ENCODE data around the gene MORN5.

Gene MORN5

GRCh38 chr9:122133984-122134535, 25.6 kb upstream of the MORN5 start:
- no peak for ATAC-seq
- TF ChIP-seq ZNF70 (CRISPR knock-in tag; IDR thresholded peaks at IDR 0.05) (no peak), ZFP30 (CRISPR knock-in tag; IDR thresholded peaks at IDR 0.05) (no peak)

GRCh38 chr9:122134822-122135528, 24.7 kb upstream of the MORN5 start:
- TF ChIP-seq ZC3H10 (CRISPR knock-in tag; IDR thresholded peaks at IDR 0.05) (no peak), ZFP30 (CRISPR knock-in tag; IDR thresholded peaks at IDR 0.05) (no peak), ESRRG (CRISPR knock-in tag; IDR thresholded peaks at IDR 0.05) (no peak), ZNF8 (CRISPR knock-in tag; IDR thresholded peaks at IDR 0.05) (no peak), ZNF70 (CRISPR knock-in tag; IDR thresholded peaks at IDR 0.05) (no peak), OSR1 (CRISPR knock-in tag; IDR thresholded peaks at IDR 0.05) (no peak), TSHZ2 (CRISPR knock-in tag; IDR thresholded peaks at IDR 0.05) (no peak), POU6F1 (CRISPR knock-in tag; IDR thresholded peaks at IDR 0.05; ENCODE audit: borderline replicate concordance, low read depth) (no peak), SNAI2 (CRISPR knock-in tag; IDR thresholded peaks at IDR 0.05) (no peak), GLIS3 (CRISPR knock-in tag; IDR thresholded peaks at IDR 0.05) (no peak), ZFP3 (CRISPR knock-in tag; IDR thresholded peaks at IDR 0.05) (no peak), CSDC2 (CRISPR knock-in tag; IDR thresholded peaks at IDR 0.05) (no peak), PPARA (CRISPR knock-in tag; IDR thresholded peaks at IDR 0.05; ENCODE audit: borderline replicate concordance) (no peak), CREB5 (CRISPR knock-in tag; IDR thresholded peaks at IDR 0.05; ENCODE audit: low read depth) (no peak), ARNTL (CRISPR knock-in tag; IDR thresholded peaks at IDR 0.05; ENCODE audit: borderline replicate concordance, low read depth) (no peak), ZNF565 (CRISPR knock-in tag; conservative IDR thresholded peaks at IDR 0.05; ENCODE audit: low read depth) (no peak), TCF4 (CRISPR knock-in tag; IDR thresholded peaks at IDR 0.05; ENCODE audit: borderline replicate concordance) (no peak), CSRNP3 (CRISPR knock-in tag; IDR thresholded peaks at IDR 0.05) (no peak), TOX (CRISPR knock-in tag; IDR thresholded peaks at IDR 0.05; ENCODE audit: borderline replicate concordance) (no peak), BACH2 (CRISPR knock-in tag; IDR thresholded peaks at IDR 0.05; ENCODE audit: borderline replicate concordance) (no peak)
- ATAC-seq, result no peak

GRCh38 chr9:122135529-122135859, 24.2 kb upstream of the MORN5 start:
- ATAC-seq, result no peak

More at GRCh38 chr9:122135529-122135859, 24.2 kb upstream of the MORN5 start:
- no peak for TF ChIP-seq ZNF70 (CRISPR knock-in tag; IDR thresholded peaks at IDR 0.05)
- TF ChIP-seq TSHZ2 (CRISPR knock-in tag; IDR thresholded peaks at IDR 0.05), result no peak
- no peak for TF ChIP-seq ZFP3 (CRISPR knock-in tag; IDR thresholded peaks at IDR 0.05)
- TF ChIP-seq ARNTL (CRISPR knock-in tag; IDR thresholded peaks at IDR 0.05; ENCODE audit: borderline replicate concordance, low read depth), result no peak
- TF ChIP-seq ZNF8 (CRISPR knock-in tag; IDR thresholded peaks at IDR 0.05), result no peak
- no peak for TF ChIP-seq CREB5 (CRISPR knock-in tag; IDR thresholded peaks at IDR 0.05; ENCODE audit: low read depth)
- TF ChIP-seq PPARA (CRISPR knock-in tag; IDR thresholded peaks at IDR 0.05; ENCODE audit: borderline replicate concordance), result no peak
- no peak for TF ChIP-seq GLIS3 (CRISPR knock-in tag; IDR thresholded peaks at IDR 0.05)

Data from SK-N-SH treated with all-trans-retinoic acid at 6 μM for 48 hours (cell line).